ENCODE data around the gene TRPV2.
"Not testable (repeated sequence)": the region's sequence is repeated elsewhere in the genome, so short reads cannot be mapped to it uniquely, and the experiment has no call there.

TRPV2 gene

GRCh38 chr17:16448490-16448889, 33.1 kb downstream of the TRPV2 start:
- ChIA-PET POLR2A (no interaction called here), CTCF (interaction anchor here (14.4 kb wide), 1 partner anchor 76 kb away, joined by 562 read pairs; no protein-coding TSS in a partner anchor)
- TF ChIP-seq CTCF (IDR thresholded peaks at IDR 0.05; ENCODE audit: insufficient read depth, low read length, missing control alignments): no peak
- no peak overlapping the region for H3K4me3 ChIP-seq (ENCODE audit: low read depth, low read length)
- no peak for DNase-seq (ENCODE audit: low read depth, low spot score)

- no peak overlapping the region for H3K4me3 ChIP-seq (ENCODE audit: low read depth, low read length)
- CTCF ChIA-PET: interaction anchor here (0.7 to 14.4 kb wide), 2 partner anchors 75 to 86 kb away, joined by 3 to 562 read pairs; no protein-coding TSS in a partner anchor
- TF ChIP-seq CTCF (IDR thresholded peaks at IDR 0.05; ENCODE audit: insufficient read depth, low read length, missing control alignments): no peak
- POLR2A ChIA-PET: interaction anchor here (2.5 kb wide), 1 partner anchor 11 kb away, joined by 8 read pairs; no protein-coding TSS in a partner anchor
- DNase-seq (ENCODE audit: low read depth, low spot score): no peak
Observed at GRCh38 chr17:16449121-16449570, 33.8 kb downstream of the TRPV2 start.

GRCh38 chr17:16450028-16450427, 34.7 kb downstream of the TRPV2 start:
- no peak for DNase-seq (ENCODE audit: low read depth, low spot score)
- no peak overlapping the region for H3K4me3 ChIP-seq (ENCODE audit: low read depth, low read length)
- ChIA-PET CTCF (interaction anchor here (0.7 to 14.4 kb wide), 6 partner anchors 10 to 136 kb away, joined by 3 to 562 read pairs (median 60); no protein-coding TSS in a partner anchor), POLR2A (interaction anchor here (1.0 to 2.5 kb wide), 2 partner anchors 12 to 71 kb away, joined by 5 to 8 read pairs; no protein-coding TSS in a partner anchor)
- TF ChIP-seq CTCF (IDR thresholded peaks at IDR 0.05; ENCODE audit: insufficient read depth, low read length, missing control alignments): no peak

- DNase-seq (ENCODE audit: low read depth, low spot score); H3K4me3 ChIP-seq (ENCODE audit: low read depth, low read length): not testable (repeated sequence)
- ChIA-PET POLR2A (interaction anchor here (0.9 to 1.7 kb wide), 3 partner anchors 8 to 69 kb away, joined by 4 to 6 read pairs (median 6); no protein-coding TSS in a partner anchor), CTCF (interaction anchor here (0.8 to 14.4 kb wide), 19 partner anchors 9 to 134 kb away, joined by 3 to 562 read pairs (median 12); partner anchors contain the start of gene TRPV2)
Observed at GRCh38 chr17:16452268-16452667, 36.9 kb downstream of the TRPV2 start.

GRCh38 chr17:16453493-16453851, 38.1 kb downstream of the TRPV2 start:
- ChIA-PET CTCF (interaction anchor here (0.6 to 14.4 kb wide), 27 partner anchors 8 to 139 kb away, joined by 3 to 562 read pairs (median 8); partner anchors contain the start of genes TRPV2 and ZNF287), POLR2A (interaction anchor here (0.6 kb wide), 1 partner anchor 64 kb away, joined by 3 read pairs; no protein-coding TSS in a partner anchor)
- no peak for TF ChIP-seq CTCF (IDR thresholded peaks at IDR 0.05; ENCODE audit: insufficient read depth, low read length, missing control alignments)
- no peak overlapping the region for H3K4me3 ChIP-seq (ENCODE audit: low read depth, low read length)
- no peak for DNase-seq (ENCODE audit: low read depth, low spot score)

GRCh38 chr17:16455997-16456741, 40.8 kb downstream of the TRPV2 start:
- no peak for TF ChIP-seq CTCF (IDR thresholded peaks at IDR 0.05; ENCODE audit: insufficient read depth, low read length, missing control alignments)
- H3K4me3 ChIP-seq (ENCODE audit: low read depth, low read length): no peak overlapping the region
- DNase-seq (ENCODE audit: low read depth, low spot score): no peak
- ChIA-PET CTCF (interaction anchor here (1.3 to 14.4 kb wide), 3 partner anchors 26 to 130 kb away, joined by 3 to 562 read pairs (median 82); no protein-coding TSS in a partner anchor), POLR2A (no interaction called here)
